HCT116 (cell line): ENCODE measurements around the gene CACNA2D2. TPM values are rescaled to one million over a fixed set of nuclear protein-coding genes. Genes with fewer than 3 reads are reported as not detected.

ENCODE experiments used
- ATAC-seq: fragments of 200-7000 bp; cut with Tn5 transposase; 2 replicates; pipeline ENCODE4 v1.9.1; 2020; ENCODE audit warnings: mild to moderate bottlenecking, moderate library complexity
- BruUV-seq: library from RNA; stranded (reverse); fragments of 400-500 nt; replicated peaks from 2 replicates; lab custom pipeline; 2021; lab: Mats Ljungman, UMichigan
- CTCF ChIA-PET: fragments of 300-600 bp; sonication (Branson Sonifier 250); formaldehyde crosslinking; loops from one replicate; lab custom pipeline; 2021; ENCODE audit warnings: antibody characterized with exemption; lab: Charles Lee
- POLR2A ChIA-PET: fragments of 300-600, 350-600 bp; sonication (Branson Sonifier 250); formaldehyde crosslinking; loops from one replicate; lab custom pipeline; 2021; ENCODE audit warnings: antibody characterized with exemption; lab: Charles Lee
- RAD21 ChIA-PET, 2 experiments: fragments of 300-600 bp; sonication (Branson Sonifier 250); formaldehyde crosslinking; loops; one replicate each; lab custom pipeline; 2023; ENCODE audit warnings: low total read pairs in 2 of 2; ENCODE audit not compliant: uncharacterized antibody in 2 of 2, unreplicated experiment in 2 of 2, low non-redundant PET in 1 of 2; lab: Charles Lee
- DNase-seq: peaks from one replicate; pipeline ENCODE4 v3.0.0-alpha.2; 2010; ENCODE audit warnings: low read depth, low spot score
- H2AFZ ChIP-seq: fragments of 200-600 bp; shearing (Covaris generic), sonication (generic); 2 replicates; pipeline ENCODE4 v1.6.1; 2017; ENCODE audit warnings: low read depth, mixed run types, mixed read lengths, antibody characterized with exemption, low read length; ENCODE audit not compliant: poor library complexity, severe bottlenecking
- H3K27ac ChIP-seq: 2 replicates; pipeline ENCODE4 v1.5.1; 2012; ENCODE audit warnings: low read depth, low read length
- H3K27me3 ChIP-seq: fragments of 200-600 bp; sonication (generic); 2 replicates; pipeline ENCODE4 v1.6.1; 2016; ENCODE audit warnings: mixed run types, low read length, mixed read lengths; ENCODE audit not compliant: insufficient read depth
- H3K36me3 ChIP-seq, 2 experiments: fragments of 200-500 bp in 1 of 2; fragments of 200-600 bp in 1 of 2; sonication (Bioruptor generic) in 1 of 2; sonication (generic) in 1 of 2; 2 replicates each; pipeline versions ENCODE4 v1.5.1 to v1.6.1; 2014 to 2016; ENCODE audit warnings: low read length in 2 of 2, inconsistent platforms in 1 of 2, mixed read lengths in 1 of 2, mixed run types in 1 of 2; ENCODE audit not compliant: insufficient read depth in 2 of 2, control insufficient read depth in 1 of 2
- H3K4me1 ChIP-seq, 2 experiments: fragments of 200-600 bp in 1 of 2; sonication (generic) in 1 of 2; 2 replicates each; pipeline versions ENCODE4 v1.5.1 to v1.6.1; 2012 to 2017; ENCODE audit warnings: low read length in 2 of 2, inconsistent platforms in 1 of 2, mild to moderate bottlenecking in 1 of 2, mixed read lengths in 1 of 2, mixed run types in 1 of 2, moderate library complexity in 1 of 2; ENCODE audit not compliant: insufficient read depth in 2 of 2, control insufficient read depth in 1 of 2
- H3K4me2 ChIP-seq: fragments of 200-600 bp; sonication (generic); 2 replicates; pipeline ENCODE4 v1.6.1; 2017; ENCODE audit warnings: mixed run types, low read length, mixed read lengths
- H3K4me3 ChIP-seq, 2 experiments: fragments of 200-600 bp in 1 of 2; sonication (generic) in 1 of 2; replicated peaks in 1 of 2; 2 replicates each; pipeline ENCODE4 v1.5.1; 2011 to 2016; ENCODE audit warnings: low read length in 2 of 2, control low read depth in 1 of 2, low read depth in 1 of 2, mild to moderate bottlenecking in 1 of 2, mixed read lengths in 1 of 2, mixed run types in 1 of 2
- H3K79me2 ChIP-seq: fragments of 200-600 bp; sonication (generic); 2 replicates; pipeline ENCODE4 v1.6.1; 2017; ENCODE audit warnings: mild to moderate bottlenecking, mixed run types, low read length, moderate library complexity, mixed read lengths; ENCODE audit not compliant: insufficient read depth
- H3K9ac ChIP-seq: fragments of 200-600 bp; sonication (generic); 2 replicates; pipeline ENCODE4 v1.6.1; 2016; ENCODE audit warnings: low read length, mixed read lengths
- H3K9me2 ChIP-seq: fragments of 200-600 bp; sonication (generic), shearing (Covaris generic); 2 replicates; pipeline ENCODE4 v1.6.1; 2017; ENCODE audit warnings: mixed run types, mild to moderate bottlenecking, moderate library complexity; ENCODE audit not compliant: insufficient read depth
- H3K9me3 ChIP-seq, 2 experiments: fragments of 200-500 bp in 1 of 2; fragments of 200-600 bp in 1 of 2; sonication (Bioruptor generic) in 1 of 2; sonication (generic) in 1 of 2; 2 replicates each; pipeline ENCODE4 v1.6.1; 2014 to 2017; ENCODE audit warnings: low read length in 2 of 2, mixed read lengths in 2 of 2, inconsistent platforms in 1 of 2, low read depth in 1 of 2, mild to moderate bottlenecking in 1 of 2, mixed run types in 1 of 2, moderate library complexity in 1 of 2; ENCODE audit not compliant: control insufficient read depth in 1 of 2, insufficient read depth in 1 of 2
- H4K20me1 ChIP-seq: fragments of 200-600 bp; sonication (generic), shearing (Covaris generic); 2 replicates; pipeline ENCODE4 v1.6.1; 2017; ENCODE audit warnings: mixed run types, mild to moderate bottlenecking, moderate library complexity; ENCODE audit not compliant: insufficient read depth
- CBX3 ChIP-seq: IDR thresholded peaks from 2 replicates; pipeline ENCODE4 v1.6.1; 2012; ENCODE audit warnings: low read depth
- CEBPB ChIP-seq: IDR thresholded peaks from 2 replicates; pipeline ENCODE4 v1.6.1; 2012; ENCODE audit warnings: low read depth
- ELF1 ChIP-seq: IDR thresholded peaks from 2 replicates; pipeline ENCODE4 v1.6.1; 2012; ENCODE audit warnings: low read depth, borderline replicate concordance
- EZH2 ChIP-seq: fragments of 200-600 bp; sonication (generic); IDR thresholded peaks from 2 replicates; pipeline ENCODE4 v1.6.1; 2017; ENCODE audit warnings: antibody characterized with exemption, mixed run types
- EZH2phosphoT487 ChIP-seq: fragments of 200-600 bp; IDR thresholded peaks from 2 replicates; pipeline ENCODE4 v1.6.1; 2018; ENCODE audit warnings: antibody characterized with exemption, borderline replicate concordance
- FOSL1 ChIP-seq: IDR thresholded peaks from 2 replicates; pipeline ENCODE4 v1.6.1; 2012; ENCODE audit warnings: low read depth
- JUND ChIP-seq: IDR thresholded peaks from 2 replicates; pipeline ENCODE4 v1.6.1; 2012
- POLR2A ChIP-seq: IDR thresholded peaks from 2 replicates; pipeline ENCODE4 v1.7.0; 2011; ENCODE audit warnings: borderline replicate concordance; ENCODE audit not compliant: insufficient read depth, insufficient read length; ENCODE audit errors: extremely low read depth
- RAD21 ChIP-seq: IDR thresholded peaks from 2 replicates; pipeline ENCODE4 v1.6.1; 2012; ENCODE audit warnings: low read depth, mild to moderate bottlenecking
- SIN3A ChIP-seq: IDR thresholded peaks from 2 replicates; pipeline ENCODE4 v1.6.1; 2012; ENCODE audit warnings: low read depth
- SP1 ChIP-seq: IDR thresholded peaks from 2 replicates; pipeline ENCODE4 v1.6.1; 2012; ENCODE audit warnings: low read depth
- SRF ChIP-seq: IDR thresholded peaks from 2 replicates; pipeline ENCODE4 v1.6.1; 2012; ENCODE audit warnings: low read depth
- TCF7L2 ChIP-seq: IDR thresholded peaks from 2 replicates; pipeline ENCODE4 v1.7.0; 2011; ENCODE audit warnings: borderline replicate concordance, inconsistent platforms; ENCODE audit not compliant: insufficient read depth, insufficient read length; ENCODE audit errors: extremely low read depth
- YY1 ChIP-seq: IDR thresholded peaks from 2 replicates; pipeline ENCODE4 v1.6.1; 2011; ENCODE audit warnings: low read length, low read depth, moderate library complexity, mild to moderate bottlenecking; ENCODE audit not compliant: insufficient replicate concordance; ENCODE audit errors: extremely low read depth
- ZFX ChIP-seq: fragments of 450-650 bp; IDR thresholded peaks from 2 replicates; pipeline ENCODE4 v1.6.1; 2017
- ZNF274 ChIP-seq: fragments of 200-500 bp; sonication (Bioruptor generic); IDR thresholded peaks from 2 replicates; pipeline ENCODE4 v1.6.1; 2014; ENCODE audit warnings: mild to moderate bottlenecking, low read depth, low read length, inconsistent platforms
- intact Hi-C: fragments of 100-400 bp; cut with micrococcal nuclease; formaldehyde crosslinking; loops from 2 replicates; pipeline ENCODE4 v1.10.0; 2022
- total RNA-seq: library from RNA; stranded (reverse); gene quantifications from one replicate; pipeline ENCODE4 v1.2.1, GENCODE V29; 2021; ENCODE audit not compliant: unreplicated experiment
- TF ChIP-seq, protein P1 (sequence below): IDR thresholded peaks from 2 replicates; pipeline ENCODE4 v1.6.1; 2012
- TF ChIP-seq, protein P2 (sequence below): IDR thresholded peaks from 2 replicates; pipeline ENCODE4 v1.6.1; 2012
- TF ChIP-seq, protein P3 (sequence below), 3 experiments: fragments of 200-600 bp in 1 of 3; sonication (generic) in 1 of 3; IDR thresholded peaks in 2 of 3; conservative IDR thresholded peaks in 1 of 3; 2 replicates each; pipeline ENCODE4 v1.5.1; 2012 to 2017; ENCODE audit warnings: low read depth in 2 of 3, low read length in 2 of 3, antibody characterized with exemption in 1 of 3, borderline replicate concordance in 1 of 3, control low read depth in 1 of 3, mild to moderate bottlenecking in 1 of 3, mixed read lengths in 1 of 3, mixed run types in 1 of 3, moderate library complexity in 1 of 3; ENCODE audit not compliant: insufficient read depth in 1 of 3
- TF ChIP-seq, protein P4 (sequence below): IDR thresholded peaks from 2 replicates; pipeline ENCODE4 v1.6.1; 2011; ENCODE audit warnings: mild to moderate bottlenecking, low read length, moderate library complexity; ENCODE audit not compliant: insufficient replicate concordance; ENCODE audit errors: extremely low read depth

Gene CACNA2D2
- total RNA-seq, 1 experiment from 2014 or later, result 10.2 TPM

DNA sequence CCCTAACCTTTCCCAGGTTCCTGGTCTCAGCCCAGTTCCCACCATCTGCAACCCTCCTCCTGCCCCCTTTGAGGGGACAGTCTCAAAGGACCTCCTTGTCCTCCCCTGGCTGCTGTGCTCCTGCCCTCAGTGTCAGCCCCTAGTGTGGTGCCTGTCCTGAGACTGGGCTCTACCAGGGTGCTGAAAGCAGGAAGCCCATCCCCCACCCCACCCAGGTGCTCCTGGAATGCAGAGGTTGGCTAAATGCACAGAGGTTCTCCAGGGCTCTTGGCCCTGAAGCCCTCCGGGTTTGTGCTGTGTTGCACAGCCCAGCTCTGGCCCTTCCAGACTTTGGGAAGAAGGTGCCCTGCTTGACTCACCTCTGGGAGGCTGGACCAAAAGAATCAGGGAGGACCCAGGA lies 42.3 kb upstream of the CACNA2D2 start:
- intact Hi-C loops, result no loop called here
- Histone ChIP-seq H2AFZ (no peak overlapping the region), H3K4me2 (peak overlapping the region; percentile 19; the same call in 1 of the 2 replicates), H3K4me3 (no peak overlapping the region), H3K9ac (no peak overlapping the region), H3K27ac (no peak overlapping the region), H3K9me2 (no peaks in the 10 kb centered on the region), H3K79me2 (no peaks in the 10 kb centered on the region), H3K9me3 (no peaks in the 10 kb centered on the region), H3K4me1 (peaks cover 2 to 5% of the 10 kb centered on the region in 2 experiments), H4K20me1 (no peaks in the 10 kb centered on the region), H3K27me3 (no peaks in the 10 kb centered on the region), H3K36me3 (no peaks in the 10 kb centered on the region)
- DNase-seq, result no peak
- ChIA-PET CTCF (no interaction called here), RAD21 (interaction anchor here in 1 of 2 experiments (0.7 kb wide), 1 partner anchor 25 kb away, joined by 3 read pairs; no protein-coding TSS in a partner anchor), POLR2A (no interaction called here)
- no TSS peak for BruUV-seq
- no peak for ATAC-seq
- TF ChIP-seq YY1, result no peak
- no peak for TF ChIP-seq POLR2A
- no peak for TF ChIP-seq CBX3
- no peak for TF ChIP-seq EZH2
- no peak for TF ChIP-seq FOSL1
- TF ChIP-seq, protein P1, sequence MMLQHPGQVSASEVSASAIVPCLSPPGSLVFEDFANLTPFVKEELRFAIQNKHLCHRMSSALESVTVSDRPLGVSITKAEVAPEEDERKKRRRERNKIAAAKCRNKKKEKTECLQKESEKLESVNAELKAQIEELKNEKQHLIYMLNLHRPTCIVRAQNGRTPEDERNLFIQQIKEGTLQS, result no peak
- TF ChIP-seq JUND, result no peak
- no peak for TF ChIP-seq RAD21
- TF ChIP-seq TCF7L2, result no peak
- TF ChIP-seq ZNF274, result no peak
- no peak for TF ChIP-seq ZFX
- no peak for TF ChIP-seq CEBPB
- TF ChIP-seq SRF, result no peak
- TF ChIP-seq EZH2phosphoT487, result no peak
- no peak for TF ChIP-seq SP1
- TF ChIP-seq, protein P2, sequence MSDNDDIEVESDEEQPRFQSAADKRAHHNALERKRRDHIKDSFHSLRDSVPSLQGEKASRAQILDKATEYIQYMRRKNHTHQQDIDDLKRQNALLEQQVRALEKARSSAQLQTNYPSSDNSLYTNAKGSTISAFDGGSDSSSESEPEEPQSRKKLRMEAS, result no peak
- TF ChIP-seq, protein P3, sequence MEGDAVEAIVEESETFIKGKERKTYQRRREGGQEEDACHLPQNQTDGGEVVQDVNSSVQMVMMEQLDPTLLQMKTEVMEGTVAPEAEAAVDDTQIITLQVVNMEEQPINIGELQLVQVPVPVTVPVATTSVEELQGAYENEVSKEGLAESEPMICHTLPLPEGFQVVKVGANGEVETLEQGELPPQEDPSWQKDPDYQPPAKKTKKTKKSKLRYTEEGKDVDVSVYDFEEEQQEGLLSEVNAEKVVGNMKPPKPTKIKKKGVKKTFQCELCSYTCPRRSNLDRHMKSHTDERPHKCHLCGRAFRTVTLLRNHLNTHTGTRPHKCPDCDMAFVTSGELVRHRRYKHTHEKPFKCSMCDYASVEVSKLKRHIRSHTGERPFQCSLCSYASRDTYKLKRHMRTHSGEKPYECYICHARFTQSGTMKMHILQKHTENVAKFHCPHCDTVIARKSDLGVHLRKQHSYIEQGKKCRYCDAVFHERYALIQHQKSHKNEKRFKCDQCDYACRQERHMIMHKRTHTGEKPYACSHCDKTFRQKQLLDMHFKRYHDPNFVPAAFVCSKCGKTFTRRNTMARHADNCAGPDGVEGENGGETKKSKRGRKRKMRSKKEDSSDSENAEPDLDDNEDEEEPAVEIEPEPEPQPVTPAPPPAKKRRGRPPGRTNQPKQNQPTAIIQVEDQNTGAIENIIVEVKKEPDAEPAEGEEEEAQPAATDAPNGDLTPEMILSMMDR (IDR thresholded peaks at IDR 0.05 in 2 of 3, conservative IDR thresholded peaks at IDR 0.05 in 1 of 3; ENCODE audit: borderline replicate concordance in 1 of 3, insufficient read depth in 1 of 3, low read depth in 2 of 3, low read length in 2 of 3), result no peak
- TF ChIP-seq, protein P4, sequence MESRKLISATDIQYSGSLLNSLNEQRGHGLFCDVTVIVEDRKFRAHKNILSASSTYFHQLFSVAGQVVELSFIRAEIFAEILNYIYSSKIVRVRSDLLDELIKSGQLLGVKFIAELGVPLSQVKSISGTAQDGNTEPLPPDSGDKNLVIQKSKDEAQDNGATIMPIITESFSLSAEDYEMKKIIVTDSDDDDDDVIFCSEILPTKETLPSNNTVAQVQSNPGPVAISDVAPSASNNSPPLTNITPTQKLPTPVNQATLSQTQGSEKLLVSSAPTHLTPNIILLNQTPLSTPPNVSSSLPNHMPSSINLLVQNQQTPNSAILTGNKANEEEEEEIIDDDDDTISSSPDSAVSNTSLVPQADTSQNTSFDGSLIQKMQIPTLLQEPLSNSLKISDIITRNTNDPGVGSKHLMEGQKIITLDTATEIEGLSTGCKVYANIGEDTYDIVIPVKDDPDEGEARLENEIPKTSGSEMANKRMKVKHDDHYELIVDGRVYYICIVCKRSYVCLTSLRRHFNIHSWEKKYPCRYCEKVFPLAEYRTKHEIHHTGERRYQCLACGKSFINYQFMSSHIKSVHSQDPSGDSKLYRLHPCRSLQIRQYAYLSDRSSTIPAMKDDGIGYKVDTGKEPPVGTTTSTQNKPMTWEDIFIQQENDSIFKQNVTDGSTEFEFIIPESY, result no peak
- no peak for TF ChIP-seq SIN3A
- no peak for TF ChIP-seq ELF1
